HCT116 (cell line): ENCODE results near the gene MYH13. TPM values are rescaled to one million over a fixed set of nuclear protein-coding genes. Genes with fewer than 3 reads are reported as not detected.

Experiments used
- ATAC-seq: fragments of 200-7000 bp; cut with Tn5 transposase; 2 replicates; pipeline ENCODE4 v1.9.1; 2020; ENCODE audit warnings: mild to moderate bottlenecking, moderate library complexity
- BruUV-seq: library from RNA; stranded (reverse); fragments of 400-500 nt; replicated peaks from 2 replicates; lab custom pipeline; 2021; lab: Mats Ljungman, UMichigan
- CTCF ChIA-PET: fragments of 300-600 bp; sonication (Branson Sonifier 250); formaldehyde crosslinking; loops from one replicate; lab custom pipeline; 2021; ENCODE audit warnings: antibody characterized with exemption; lab: Charles Lee
- POLR2A ChIA-PET: fragments of 300-600, 350-600 bp; sonication (Branson Sonifier 250); formaldehyde crosslinking; loops from one replicate; lab custom pipeline; 2021; ENCODE audit warnings: antibody characterized with exemption; lab: Charles Lee
- RAD21 ChIA-PET, 2 experiments: fragments of 300-600 bp; sonication (Branson Sonifier 250); formaldehyde crosslinking; loops; one replicate each; lab custom pipeline; 2023; ENCODE audit warnings: low total read pairs in 2 of 2; ENCODE audit not compliant: uncharacterized antibody in 2 of 2, unreplicated experiment in 2 of 2, low non-redundant PET in 1 of 2; lab: Charles Lee
- DNase-seq: peaks from one replicate; pipeline ENCODE4 v3.0.0-alpha.2; 2010; ENCODE audit warnings: low read depth, low spot score
- H2AFZ ChIP-seq: fragments of 200-600 bp; shearing (Covaris generic), sonication (generic); 2 replicates; pipeline ENCODE4 v1.6.1; 2017; ENCODE audit warnings: low read depth, mixed run types, mixed read lengths, antibody characterized with exemption, low read length; ENCODE audit not compliant: poor library complexity, severe bottlenecking
- H3K27ac ChIP-seq: 2 replicates; pipeline ENCODE4 v1.5.1; 2012; ENCODE audit warnings: low read depth, low read length
- H3K27me3 ChIP-seq: fragments of 200-600 bp; sonication (generic); 2 replicates; pipeline ENCODE4 v1.6.1; 2016; ENCODE audit warnings: mixed run types, low read length, mixed read lengths; ENCODE audit not compliant: insufficient read depth
- H3K36me3 ChIP-seq, 2 experiments: fragments of 200-500 bp in 1 of 2; fragments of 200-600 bp in 1 of 2; sonication (Bioruptor generic) in 1 of 2; sonication (generic) in 1 of 2; 2 replicates each; pipeline versions ENCODE4 v1.5.1 to v1.6.1; 2014 to 2016; ENCODE audit warnings: low read length in 2 of 2, inconsistent platforms in 1 of 2, mixed read lengths in 1 of 2, mixed run types in 1 of 2; ENCODE audit not compliant: insufficient read depth in 2 of 2, control insufficient read depth in 1 of 2
- H3K4me1 ChIP-seq, 2 experiments: fragments of 200-600 bp in 1 of 2; sonication (generic) in 1 of 2; 2 replicates each; pipeline versions ENCODE4 v1.5.1 to v1.6.1; 2012 to 2017; ENCODE audit warnings: low read length in 2 of 2, inconsistent platforms in 1 of 2, mild to moderate bottlenecking in 1 of 2, mixed read lengths in 1 of 2, mixed run types in 1 of 2, moderate library complexity in 1 of 2; ENCODE audit not compliant: insufficient read depth in 2 of 2, control insufficient read depth in 1 of 2
- H3K4me2 ChIP-seq: fragments of 200-600 bp; sonication (generic); 2 replicates; pipeline ENCODE4 v1.6.1; 2017; ENCODE audit warnings: mixed run types, low read length, mixed read lengths
- H3K4me3 ChIP-seq, 2 experiments: fragments of 200-600 bp in 1 of 2; sonication (generic) in 1 of 2; replicated peaks in 1 of 2; 2 replicates each; pipeline ENCODE4 v1.5.1; 2011 to 2016; ENCODE audit warnings: low read length in 2 of 2, control low read depth in 1 of 2, low read depth in 1 of 2, mild to moderate bottlenecking in 1 of 2, mixed read lengths in 1 of 2, mixed run types in 1 of 2
- H3K79me2 ChIP-seq: fragments of 200-600 bp; sonication (generic); 2 replicates; pipeline ENCODE4 v1.6.1; 2017; ENCODE audit warnings: mild to moderate bottlenecking, mixed run types, low read length, moderate library complexity, mixed read lengths; ENCODE audit not compliant: insufficient read depth
- H3K9ac ChIP-seq: fragments of 200-600 bp; sonication (generic); 2 replicates; pipeline ENCODE4 v1.6.1; 2016; ENCODE audit warnings: low read length, mixed read lengths
- H3K9me2 ChIP-seq: fragments of 200-600 bp; sonication (generic), shearing (Covaris generic); 2 replicates; pipeline ENCODE4 v1.6.1; 2017; ENCODE audit warnings: mixed run types, mild to moderate bottlenecking, moderate library complexity; ENCODE audit not compliant: insufficient read depth
- H3K9me3 ChIP-seq, 2 experiments: fragments of 200-500 bp in 1 of 2; fragments of 200-600 bp in 1 of 2; sonication (Bioruptor generic) in 1 of 2; sonication (generic) in 1 of 2; 2 replicates each; pipeline ENCODE4 v1.6.1; 2014 to 2017; ENCODE audit warnings: low read length in 2 of 2, mixed read lengths in 2 of 2, inconsistent platforms in 1 of 2, low read depth in 1 of 2, mild to moderate bottlenecking in 1 of 2, mixed run types in 1 of 2, moderate library complexity in 1 of 2; ENCODE audit not compliant: control insufficient read depth in 1 of 2, insufficient read depth in 1 of 2
- H4K20me1 ChIP-seq: fragments of 200-600 bp; sonication (generic), shearing (Covaris generic); 2 replicates; pipeline ENCODE4 v1.6.1; 2017; ENCODE audit warnings: mixed run types, mild to moderate bottlenecking, moderate library complexity; ENCODE audit not compliant: insufficient read depth
- ATF3 ChIP-seq: IDR thresholded peaks from 2 replicates; pipeline ENCODE4 v1.6.1; 2012
- CBX3 ChIP-seq: IDR thresholded peaks from 2 replicates; pipeline ENCODE4 v1.6.1; 2012; ENCODE audit warnings: low read depth
- CEBPB ChIP-seq: IDR thresholded peaks from 2 replicates; pipeline ENCODE4 v1.6.1; 2012; ENCODE audit warnings: low read depth
- EGR1 ChIP-seq: IDR thresholded peaks from 2 replicates; pipeline ENCODE4 v1.6.1; 2012; ENCODE audit warnings: low read depth
- ELF1 ChIP-seq: IDR thresholded peaks from 2 replicates; pipeline ENCODE4 v1.6.1; 2012; ENCODE audit warnings: low read depth, borderline replicate concordance
- EZH2 ChIP-seq: fragments of 200-600 bp; sonication (generic); IDR thresholded peaks from 2 replicates; pipeline ENCODE4 v1.6.1; 2017; ENCODE audit warnings: antibody characterized with exemption, mixed run types
- FOSL1 ChIP-seq: IDR thresholded peaks from 2 replicates; pipeline ENCODE4 v1.6.1; 2012; ENCODE audit warnings: low read depth
- JUND ChIP-seq: IDR thresholded peaks from 2 replicates; pipeline ENCODE4 v1.6.1; 2012
- POLR2A ChIP-seq: IDR thresholded peaks from 2 replicates; pipeline ENCODE4 v1.7.0; 2011; ENCODE audit warnings: borderline replicate concordance; ENCODE audit not compliant: insufficient read depth, insufficient read length; ENCODE audit errors: extremely low read depth
- POLR2AphosphoS5 ChIP-seq: IDR thresholded peaks from 2 replicates; pipeline ENCODE4 v1.6.1; 2011; ENCODE audit warnings: mild to moderate bottlenecking, low read depth, low read length, moderate library complexity
- RAD21 ChIP-seq: IDR thresholded peaks from 2 replicates; pipeline ENCODE4 v1.6.1; 2012; ENCODE audit warnings: low read depth, mild to moderate bottlenecking
- REST ChIP-seq: IDR thresholded peaks from 2 replicates; pipeline ENCODE4 v1.6.1; 2012; ENCODE audit warnings: low read depth
- SIN3A ChIP-seq: IDR thresholded peaks from 2 replicates; pipeline ENCODE4 v1.6.1; 2012; ENCODE audit warnings: low read depth
- SP1 ChIP-seq: IDR thresholded peaks from 2 replicates; pipeline ENCODE4 v1.6.1; 2012; ENCODE audit warnings: low read depth
- SRF ChIP-seq: IDR thresholded peaks from 2 replicates; pipeline ENCODE4 v1.6.1; 2012; ENCODE audit warnings: low read depth
- TCF7L2 ChIP-seq: IDR thresholded peaks from 2 replicates; pipeline ENCODE4 v1.7.0; 2011; ENCODE audit warnings: borderline replicate concordance, inconsistent platforms; ENCODE audit not compliant: insufficient read depth, insufficient read length; ENCODE audit errors: extremely low read depth
- ZFX ChIP-seq: fragments of 450-650 bp; IDR thresholded peaks from 2 replicates; pipeline ENCODE4 v1.6.1; 2017
- ZNF274 ChIP-seq: fragments of 200-500 bp; sonication (Bioruptor generic); IDR thresholded peaks from 2 replicates; pipeline ENCODE4 v1.6.1; 2014; ENCODE audit warnings: mild to moderate bottlenecking, low read depth, low read length, inconsistent platforms
- intact Hi-C: fragments of 100-400 bp; cut with micrococcal nuclease; formaldehyde crosslinking; loops from 2 replicates; pipeline ENCODE4 v1.10.0; 2022
- total RNA-seq: library from RNA; stranded (reverse); gene quantifications from one replicate; pipeline ENCODE4 v1.2.1, GENCODE V29; 2021; ENCODE audit not compliant: unreplicated experiment
- TF ChIP-seq, protein P1 (sequence below): IDR thresholded peaks from 2 replicates; pipeline ENCODE4 v1.6.1; 2012
- TF ChIP-seq, protein P2 (sequence below), 3 experiments: fragments of 200-600 bp in 1 of 3; sonication (generic) in 1 of 3; IDR thresholded peaks in 2 of 3; conservative IDR thresholded peaks in 1 of 3; 2 replicates each; pipeline ENCODE4 v1.5.1; 2012 to 2017; ENCODE audit warnings: low read depth in 2 of 3, low read length in 2 of 3, antibody characterized with exemption in 1 of 3, borderline replicate concordance in 1 of 3, control low read depth in 1 of 3, mild to moderate bottlenecking in 1 of 3, mixed read lengths in 1 of 3, mixed run types in 1 of 3, moderate library complexity in 1 of 3; ENCODE audit not compliant: insufficient read depth in 1 of 3

Gene MYH13
- total RNA-seq, 1 experiment from 2014 or later, result not detected

DNA sequence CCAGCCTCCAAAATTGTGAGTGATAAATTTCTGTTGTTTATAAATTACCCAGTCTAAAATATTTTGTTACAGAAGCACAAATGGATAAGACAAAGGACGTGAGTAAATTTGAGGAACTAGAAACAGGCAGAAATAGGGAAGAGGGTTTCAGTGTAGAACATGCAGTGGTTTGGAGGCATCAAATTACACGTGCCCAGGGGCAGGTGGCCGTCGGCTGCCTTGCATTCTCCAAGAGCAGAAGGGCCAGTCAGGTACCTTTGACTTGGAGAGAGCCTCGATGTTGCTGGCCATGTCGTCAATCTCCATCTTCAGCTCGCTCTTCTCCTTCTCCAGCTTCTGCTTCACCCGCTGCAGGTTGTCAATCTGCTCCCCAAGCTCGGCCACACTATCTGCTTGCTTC lies 54.3 kb downstream of the MYH13 start:
- Histone ChIP-seq H3K9me3 (no peaks in the 10 kb centered on the region), H3K4me1 (peaks cover 0 to 3% of the 10 kb centered on the region in 2 experiments; a peak in 1 of 4 replicates), H3K27me3 (no peaks in the 10 kb centered on the region), H3K27ac (no peak overlapping the region), H3K4me3 (no peak overlapping the region), H3K9me2 (no peaks in the 10 kb centered on the region), H2AFZ (no peak overlapping the region), H3K4me2 (no peak overlapping the region), H4K20me1 (no peaks in the 10 kb centered on the region), H3K79me2 (no peaks in the 10 kb centered on the region), H3K36me3 (no peaks in the 10 kb centered on the region), H3K9ac (no peak overlapping the region)
- ATAC-seq, result no peak
- ChIA-PET CTCF (interaction anchor here (1.8 to 4.0 kb wide), 2 partner anchors 297 to 300 kb away, joined by 7 to 27 read pairs; no protein-coding TSS in a partner anchor), RAD21 (no interaction called here), POLR2A (no interaction called here)
- BruUV-seq, result no TSS peak
- intact Hi-C loops, result no loop called here
- no peak for DNase-seq
- TF ChIP-seq POLR2A, result no peak
- TF ChIP-seq CBX3, result no peak
- TF ChIP-seq ZNF274, result no peak
- TF ChIP-seq EZH2, result no peak
- no peak for TF ChIP-seq ATF3
- TF ChIP-seq, protein P1, sequence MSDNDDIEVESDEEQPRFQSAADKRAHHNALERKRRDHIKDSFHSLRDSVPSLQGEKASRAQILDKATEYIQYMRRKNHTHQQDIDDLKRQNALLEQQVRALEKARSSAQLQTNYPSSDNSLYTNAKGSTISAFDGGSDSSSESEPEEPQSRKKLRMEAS, result no peak
- no peak for TF ChIP-seq ELF1
- no peak for TF ChIP-seq EGR1
- no peak for TF ChIP-seq SP1
- no peak for TF ChIP-seq SRF
- no peak for TF ChIP-seq JUND
- TF ChIP-seq ZFX, result no peak
- no peak for TF ChIP-seq FOSL1
- TF ChIP-seq TCF7L2, result no peak
- TF ChIP-seq SIN3A, result no peak
- TF ChIP-seq, protein P2, sequence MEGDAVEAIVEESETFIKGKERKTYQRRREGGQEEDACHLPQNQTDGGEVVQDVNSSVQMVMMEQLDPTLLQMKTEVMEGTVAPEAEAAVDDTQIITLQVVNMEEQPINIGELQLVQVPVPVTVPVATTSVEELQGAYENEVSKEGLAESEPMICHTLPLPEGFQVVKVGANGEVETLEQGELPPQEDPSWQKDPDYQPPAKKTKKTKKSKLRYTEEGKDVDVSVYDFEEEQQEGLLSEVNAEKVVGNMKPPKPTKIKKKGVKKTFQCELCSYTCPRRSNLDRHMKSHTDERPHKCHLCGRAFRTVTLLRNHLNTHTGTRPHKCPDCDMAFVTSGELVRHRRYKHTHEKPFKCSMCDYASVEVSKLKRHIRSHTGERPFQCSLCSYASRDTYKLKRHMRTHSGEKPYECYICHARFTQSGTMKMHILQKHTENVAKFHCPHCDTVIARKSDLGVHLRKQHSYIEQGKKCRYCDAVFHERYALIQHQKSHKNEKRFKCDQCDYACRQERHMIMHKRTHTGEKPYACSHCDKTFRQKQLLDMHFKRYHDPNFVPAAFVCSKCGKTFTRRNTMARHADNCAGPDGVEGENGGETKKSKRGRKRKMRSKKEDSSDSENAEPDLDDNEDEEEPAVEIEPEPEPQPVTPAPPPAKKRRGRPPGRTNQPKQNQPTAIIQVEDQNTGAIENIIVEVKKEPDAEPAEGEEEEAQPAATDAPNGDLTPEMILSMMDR (IDR thresholded peaks at IDR 0.05 in 2 of 3, conservative IDR thresholded peaks at IDR 0.05 in 1 of 3; ENCODE audit: borderline replicate concordance in 1 of 3, insufficient read depth in 1 of 3, low read depth in 2 of 3, low read length in 2 of 3), result no peak
- TF ChIP-seq REST, result no peak
- no peak for TF ChIP-seq RAD21
- TF ChIP-seq CEBPB, result no peak
- TF ChIP-seq POLR2AphosphoS5, result no peak
